Measurements from ENCODE around the gene SNAPC3. TPM values are rescaled to one million over a fixed set of nuclear protein-coding genes. Genes with fewer than 3 reads are reported as not detected.

The SNAPC3 gene
- total RNA-seq, 2 experiments from 2014 or later: 54.2 to 57.2 TPM

DNA sequence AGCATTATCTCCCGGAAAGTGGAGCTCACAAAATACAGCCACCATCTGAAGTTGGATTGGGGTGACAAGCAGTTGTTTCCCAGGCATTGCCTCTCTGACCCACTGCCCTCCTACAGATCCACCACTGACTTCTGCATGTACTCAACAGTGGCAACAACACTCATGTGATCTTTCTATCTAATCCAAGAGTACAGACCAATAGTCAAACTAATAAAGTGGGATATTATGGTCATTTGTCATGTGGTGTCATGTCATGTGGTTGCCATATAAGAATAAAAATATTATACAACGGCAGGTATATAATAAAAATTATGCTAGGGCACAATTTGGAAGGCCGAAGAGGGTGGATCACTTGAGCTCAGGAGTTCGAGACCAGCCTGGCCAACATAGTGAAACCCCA is 33.0 kb upstream of the SNAPC3 start:
- Histone ChIP-seq H3K79me2 (ENCODE audit: insufficient read depth, low read depth, low read length) (no peaks in the 10 kb centered on the region), H3K36me3 (ENCODE audit: insufficient read depth, low read length) (no peaks in the 10 kb centered on the region), H3K4me1 (ENCODE audit: insufficient read depth, low read length, poor library complexity, severe bottlenecking) (no peaks in the 10 kb centered on the region), H3K4me2 (ENCODE audit: low read length) (no peak overlapping the region), H3K27ac (ENCODE audit: low read depth, low read length, poor library complexity, severe bottlenecking) (no peak overlapping the region), H2AFZ (ENCODE audit: low read length) (no peak overlapping the region), H3K9me2 (ENCODE audit: insufficient read depth, low read length) (no peaks in the 10 kb centered on the region), H3K4me3 (ENCODE audit: low read depth, low read length, poor library complexity, severe bottlenecking) (no peak overlapping the region), H4K20me1 (ENCODE audit: insufficient read depth, low read length) (no peaks in the 10 kb centered on the region), H3K9me3 (ENCODE audit: low read length) (no peaks in the 10 kb centered on the region)
- TF ChIP-seq, protein P1, sequence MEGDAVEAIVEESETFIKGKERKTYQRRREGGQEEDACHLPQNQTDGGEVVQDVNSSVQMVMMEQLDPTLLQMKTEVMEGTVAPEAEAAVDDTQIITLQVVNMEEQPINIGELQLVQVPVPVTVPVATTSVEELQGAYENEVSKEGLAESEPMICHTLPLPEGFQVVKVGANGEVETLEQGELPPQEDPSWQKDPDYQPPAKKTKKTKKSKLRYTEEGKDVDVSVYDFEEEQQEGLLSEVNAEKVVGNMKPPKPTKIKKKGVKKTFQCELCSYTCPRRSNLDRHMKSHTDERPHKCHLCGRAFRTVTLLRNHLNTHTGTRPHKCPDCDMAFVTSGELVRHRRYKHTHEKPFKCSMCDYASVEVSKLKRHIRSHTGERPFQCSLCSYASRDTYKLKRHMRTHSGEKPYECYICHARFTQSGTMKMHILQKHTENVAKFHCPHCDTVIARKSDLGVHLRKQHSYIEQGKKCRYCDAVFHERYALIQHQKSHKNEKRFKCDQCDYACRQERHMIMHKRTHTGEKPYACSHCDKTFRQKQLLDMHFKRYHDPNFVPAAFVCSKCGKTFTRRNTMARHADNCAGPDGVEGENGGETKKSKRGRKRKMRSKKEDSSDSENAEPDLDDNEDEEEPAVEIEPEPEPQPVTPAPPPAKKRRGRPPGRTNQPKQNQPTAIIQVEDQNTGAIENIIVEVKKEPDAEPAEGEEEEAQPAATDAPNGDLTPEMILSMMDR (conservative IDR thresholded peaks at IDR 0.05; ENCODE audit: low read length): no peak
- TF ChIP-seq EZH2phosphoT487 (IDR thresholded peaks at IDR 0.05; ENCODE audit: borderline replicate concordance, low read depth, low read length): no peak
- ChIA-PET CTCF (ENCODE audit: unreplicated experiment) (no interaction called here), POLR2A (interaction anchor here (0.8 kb wide), 1 partner anchor 40 kb away, joined by 3 read pairs; no protein-coding TSS in a partner anchor)
- intact Hi-C loops (cut with micrococcal nuclease; ENCODE audit: unreplicated experiment): loop anchor here (10.0 kb wide), 2 partner anchors 65 to 255 kb away; no protein-coding TSS in a partner anchor
- no TSS peak for BruUV-seq (replicated peaks)
- DNase-seq (ENCODE audit: low spot score): no peak

DNA sequence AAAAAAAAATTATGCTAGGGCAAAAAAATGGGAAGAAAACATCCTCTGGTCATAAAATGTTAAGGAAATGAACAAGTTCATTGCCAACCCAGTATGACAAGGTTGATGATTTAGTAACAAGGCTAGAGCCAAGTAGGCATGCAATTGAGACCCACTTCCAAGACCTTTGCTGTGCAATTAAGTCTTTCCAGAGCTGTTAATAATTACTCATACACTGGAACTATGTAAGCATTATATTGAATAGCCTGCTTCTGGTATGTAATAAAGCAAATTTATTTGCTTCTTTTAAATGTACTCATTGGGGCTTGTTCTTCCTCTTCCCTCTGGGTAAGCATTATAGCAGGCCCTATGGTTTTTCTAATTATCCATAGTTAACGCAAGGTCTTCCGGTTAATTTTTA is 32.5 kb upstream of the SNAPC3 start:
- Histone ChIP-seq H3K36me3 (ENCODE audit: insufficient read depth, low read length) (no peaks in the 10 kb centered on the region), H4K20me1 (ENCODE audit: insufficient read depth, low read length) (no peaks in the 10 kb centered on the region), H3K9me2 (ENCODE audit: insufficient read depth, low read length) (no peaks in the 10 kb centered on the region), H3K9me3 (ENCODE audit: low read length) (no peaks in the 10 kb centered on the region), H3K4me3 (ENCODE audit: low read depth, low read length, poor library complexity, severe bottlenecking) (no peak overlapping the region), H3K4me2 (ENCODE audit: low read length) (no peak overlapping the region), H3K79me2 (ENCODE audit: insufficient read depth, low read depth, low read length) (no peaks in the 10 kb centered on the region), H2AFZ (ENCODE audit: low read length) (no peak overlapping the region), H3K4me1 (ENCODE audit: insufficient read depth, low read length, poor library complexity, severe bottlenecking) (no peaks in the 10 kb centered on the region), H3K27ac (ENCODE audit: low read depth, low read length, poor library complexity, severe bottlenecking) (no peak overlapping the region)
- intact Hi-C loops (cut with micrococcal nuclease; ENCODE audit: unreplicated experiment): loop anchor here (10.0 kb wide), 2 partner anchors 65 to 255 kb away; no protein-coding TSS in a partner anchor
- POLR2A ChIA-PET: interaction anchor here (0.8 kb wide), 1 partner anchor 39 kb away, joined by 3 read pairs; no protein-coding TSS in a partner anchor
- no peak for DNase-seq (ENCODE audit: low spot score)
- BruUV-seq (replicated peaks): no TSS peak
- CTCF ChIA-PET (ENCODE audit: unreplicated experiment): no interaction called here
- TF ChIP-seq EZH2phosphoT487 (IDR thresholded peaks at IDR 0.05; ENCODE audit: borderline replicate concordance, low read depth, low read length): no peak
- TF ChIP-seq, protein P1 (conservative IDR thresholded peaks at IDR 0.05; ENCODE audit: low read length): no peak

DNA sequence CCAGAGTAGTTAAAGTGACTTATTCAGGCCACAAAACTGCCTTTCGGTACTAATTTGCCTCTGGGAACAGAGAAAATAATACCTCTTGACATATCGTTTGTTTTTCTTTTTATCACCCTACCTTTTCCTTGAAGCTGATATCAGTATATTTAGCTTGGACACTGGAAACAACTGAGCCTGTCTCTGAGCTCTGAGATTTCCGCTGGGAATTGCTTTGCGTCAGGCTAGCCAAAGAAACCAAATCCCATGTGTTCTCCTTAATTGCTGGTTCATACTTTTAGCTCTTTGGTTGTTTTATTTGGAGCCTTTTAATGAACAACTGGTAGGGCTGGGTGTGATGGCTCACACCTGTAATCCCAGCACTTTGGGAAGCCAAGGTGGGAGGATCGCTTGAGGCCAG is 30.3 kb upstream of the SNAPC3 start:
- no peak overlapping the region for H3K27ac ChIP-seq (ENCODE audit: low read depth, low read length, poor library complexity, severe bottlenecking)
- no peak overlapping the region for H3K4me3 ChIP-seq (ENCODE audit: low read depth, low read length, poor library complexity, severe bottlenecking)
- CTCF ChIA-PET (ENCODE audit: unreplicated experiment): no interaction called here
- H2AFZ ChIP-seq (ENCODE audit: low read length): no peak overlapping the region
- no peaks in the 10 kb centered on the region for H3K79me2 ChIP-seq (ENCODE audit: insufficient read depth, low read depth, low read length)
- no peaks in the 10 kb centered on the region for H3K9me3 ChIP-seq (ENCODE audit: low read length)
- H3K4me1 ChIP-seq (ENCODE audit: insufficient read depth, low read length, poor library complexity, severe bottlenecking): no peaks in the 10 kb centered on the region
- H4K20me1 ChIP-seq (ENCODE audit: insufficient read depth, low read length): no peaks in the 10 kb centered on the region
- TF ChIP-seq EZH2phosphoT487 (IDR thresholded peaks at IDR 0.05; ENCODE audit: borderline replicate concordance, low read depth, low read length): no peak
- TF ChIP-seq, protein P1 (conservative IDR thresholded peaks at IDR 0.05; ENCODE audit: low read length): no peak
- BruUV-seq (replicated peaks): no TSS peak
- H3K4me2 ChIP-seq (ENCODE audit: low read length): no peak overlapping the region
- DNase-seq (ENCODE audit: low spot score): no peak
- H3K36me3 ChIP-seq (ENCODE audit: insufficient read depth, low read length): no peaks in the 10 kb centered on the region
- intact Hi-C loops (cut with micrococcal nuclease; ENCODE audit: unreplicated experiment): loop anchor here (10.0 kb wide), 2 partner anchors 62 to 252 kb away; no protein-coding TSS in a partner anchor
- POLR2A ChIA-PET: interaction anchor here (1.0 kb wide), 1 partner anchor 21 kb away, joined by 4 read pairs; no protein-coding TSS in a partner anchor
- H3K9me2 ChIP-seq (ENCODE audit: insufficient read depth, low read length): no peaks in the 10 kb centered on the region

Measured in OCI-LY7 (cell line).